Adrenal gland (tissue), 5 donors: ENCODE measurements around the gene CCDC192.

Source experiments
- CTCF ChIP-seq, 6 experiments: fragments of 450-650 bp in 4 of 6; fragments of 200-600 bp in 2 of 6; sonication (generic) in 1 of 6; IDR thresholded peaks; 1 replicate in 5 of 6; 2 replicates in 1 of 6; pipeline versions ENCODE4 v1.5.1 to v1.8.0; 2016 to 2021; ENCODE audit warnings: antibody characterized with exemption in 6 of 6, mild to moderate bottlenecking in 2 of 6, moderate library complexity in 1 of 6
- POLR2A ChIP-seq, 2 donors: fragments of 450-650 bp; IDR thresholded peaks; one replicate each; pipeline ENCODE4 v1.6.1; 2017; ENCODE audit warnings: antibody characterized with exemption in 2 of 2, mild to moderate bottlenecking in 2 of 2, moderate library complexity in 1 of 2
- donor health status: DM: no; HTN: no; CAD: no.

GRCh38 chr5:127970081-127970480 is 266.9 kb downstream of the CCDC192 start:
- TF ChIP-seq CTCF (IDR thresholded peaks at IDR 0.05) (no peak), POLR2A (IDR thresholded peaks at IDR 0.05) (no peak)
